Spleen (tissue), 11 donors: Measurements from ENCODE around the gene FAM240A. TPM values are rescaled to one million over a fixed set of nuclear protein-coding genes. Genes with fewer than 3 reads are reported as not detected.

ENCODE experiments used
- DNase-seq: peaks from one replicate; pipeline ENCODE4 v3.0.0-alpha.2; 2020
- H3K27ac ChIP-seq, 8 donors: fragments of 200-600 bp; sonication (generic) in 7 of 8; 1 replicate in 4 of 8; 2 replicates in 4 of 8; pipeline versions ENCODE4 v1.5.0 to v1.8.0; 2016 to 2021; ENCODE audit warnings: inconsistent platforms in 4 of 8, mild to moderate bottlenecking in 4 of 8, moderate library complexity in 1 of 8
- H3K27me3 ChIP-seq, 7 donors: fragments of 200-600 bp; sonication (generic) in 6 of 7; replicated peaks in 1 of 7; 1 replicate in 4 of 7; 2 replicates in 3 of 7; pipeline versions ENCODE4 v1.5.0 to v1.8.0; 2016 to 2021; ENCODE audit warnings: inconsistent platforms in 3 of 7, mild to moderate bottlenecking in 1 of 7
- H3K36me3 ChIP-seq, 6 donors: fragments of 200-600 bp; sonication (generic) in 5 of 6; 1 replicate in 4 of 6; 2 replicates in 2 of 6; pipeline versions ENCODE4 v1.5.0 to v1.8.0; 2016 to 2021; ENCODE audit warnings: inconsistent platforms in 2 of 6
- H3K4me1 ChIP-seq, 6 donors: fragments of 200-600 bp; sonication (generic) in 5 of 6; 1 replicate in 3 of 6; 2 replicates in 3 of 6; pipeline versions ENCODE4 v1.5.0 to v1.8.0; 2016 to 2021; ENCODE audit warnings: inconsistent platforms in 3 of 6
- H3K4me3 ChIP-seq, 8 donors: fragments of 200-600 bp; sonication (generic) in 7 of 8; 1 replicate in 4 of 8; 2 replicates in 4 of 8; pipeline versions ENCODE4 v1.5.0 to v1.8.0; 2016 to 2021; ENCODE audit warnings: inconsistent platforms in 4 of 8, mild to moderate bottlenecking in 4 of 8, moderate library complexity in 2 of 8
- H3K9me3 ChIP-seq, 8 donors: fragments of 200-600 bp; sonication (generic) in 7 of 8; 1 replicate in 4 of 8; 2 replicates in 4 of 8; pipeline versions ENCODE4 v1.5.0 to v1.8.0; 2016 to 2021; ENCODE audit warnings: inconsistent platforms in 4 of 8
- CTCF ChIP-seq, 11 experiments: fragments of 200-600 bp in 7 of 11; fragments of 450-650 bp in 4 of 11; sonication (generic) in 4 of 11; IDR thresholded peaks in 8 of 11; conservative IDR thresholded peaks in 3 of 11; 1 replicate in 7 of 11; 2 replicates in 4 of 11; pipeline versions ENCODE4 v1.4.0 to v1.8.0; 2016 to 2021; ENCODE audit warnings: antibody characterized with exemption in 11 of 11, inconsistent platforms in 4 of 11, mild to moderate bottlenecking in 1 of 11
- POLR2A ChIP-seq, 3 donors: fragments of 450-650 bp; IDR thresholded peaks; one replicate each; pipeline ENCODE4 v1.5.1; 2017; ENCODE audit warnings: antibody characterized with exemption in 3 of 3, mild to moderate bottlenecking in 1 of 3
- POLR2AphosphoS5 ChIP-seq, 3 donors: sonication (generic); formaldehyde crosslinking; IDR thresholded peaks; one replicate each; pipeline ENCODE4 v1.5.1; 2017; ENCODE audit warnings: antibody characterized with exemption in 3 of 3
- WGBS, 5 donors: extraction: QIAGEN DNeasy Blood & Tissue Kit in 3 of 5; methylation state at CpG; one replicate each; pipeline versions ENCODE4 v1.1.5 to v1.1.7; 2013 to 2018; 5-methylcytosine and 5-hydroxymethylcytosine counted together
- intact Hi-C: fragments of 100-400 bp; cut with DNase I; formaldehyde crosslinking; loops from one replicate; pipeline ENCODE4 v1.15.0; 2023; ENCODE audit warnings: low total_unique reads
- polyA plus RNA-seq, 3 donors: library from polyadenylated mRNA; stranded (reverse); fragments of 200-250 nt; gene quantifications; one replicate each; pipeline ENCODE4 v1.2.1, GENCODE V29; 2013
- total RNA-seq, 7 donors: library from RNA; depleted of rRNA in 3 of 7; stranded (reverse); fragments of >200 nt in 3 of 7; fragmentation: NEBNext Ultra II Directional in 4 of 7; extraction: Animal tissue kit (Norgen Biotek cat#: 25700) in 4 of 7; gene quantifications; one replicate each; pipeline versions ENCODE4 v1.1.0 to v1.2.1, GENCODE V29; 2016 to 2021
- donor health status: healthy with polysubstance abuse.
- donor health status: DM: no; HTN: no; CAD: no; lungs with moderate emphysema.
- donor health status: DM: no; HTN: no; CAD: no.
- donor health status: Bipolar disorder and iron deficiency.
- donor health status: healthy.
- donor health status: DM: no; HTN: no; CAD: no.
- donor health status: DM: yes; HTN: yes; CAD: no.

FAM240A gene
- total and polyA plus RNA-seq, 10 donors, result 0.13 TPM; not detected in 9

GRCh38 chr3:46634856-46635255 lies 22.5 kb downstream of the FAM240A start:
- Histone ChIP-seq H3K36me3 (no peaks in the 10 kb centered on the region), H3K27ac (peak overlapping the region in 7 of 8 donors; percentile 42 to 74 (median 55)), H3K27me3 (no peaks in the 10 kb centered on the region), H3K9me3 (peaks cover 0 to 9% (median 4%) of the 10 kb centered on the region in 8 donors), H3K4me3 (no peak overlapping the region), H3K4me1 (peaks cover 9 to 37% (median 20%) of the 10 kb centered on the region in 6 donors)
- intact Hi-C loops, result no loop called here
- DNase-seq, result peak; percentile 82
- 29 to 46% (median 43%) methylated on average over 3 of the region's 3 CpGs for WGBS, 5 donors
- TF ChIP-seq POLR2A (IDR thresholded peaks at IDR 0.05) (no peak), POLR2AphosphoS5 (IDR thresholded peaks at IDR 0.05) (peak in 2 of 3 donors; percentile 71 to 76), CTCF (IDR thresholded peaks at IDR 0.05 in 8 of 11, conservative IDR thresholded peaks at IDR 0.05 in 3 of 11) (no peak)

- Histone ChIP-seq H3K4me3 (no peak overlapping the region), H3K4me1 (peaks cover 0 to 14% (median 5%) of the 10 kb centered on the region in 6 donors), H3K27me3 (peaks cover 0 to 3% (median 0%) of the 10 kb centered on the region in 7 donors), H3K9me3 (peaks cover 0 to 27% (median 19%) of the 10 kb centered on the region in 8 donors), H3K36me3 (no peaks in the 10 kb centered on the region), H3K27ac (no peak overlapping the region)
- intact Hi-C loops, result no loop called here
- no peak for DNase-seq
- TF ChIP-seq CTCF (IDR thresholded peaks at IDR 0.05 in 8 of 11, conservative IDR thresholded peaks at IDR 0.05 in 3 of 11) (no peak), POLR2AphosphoS5 (IDR thresholded peaks at IDR 0.05) (no peak), POLR2A (IDR thresholded peaks at IDR 0.05) (no peak)
Measured at GRCh38 chr3:46639221-46639620, 26.9 kb downstream of the FAM240A start.

GRCh38 chr3:46640927-46641326 lies 28.6 kb downstream of the FAM240A start:
- intact Hi-C loops, result no loop called here
- Histone ChIP-seq H3K4me1 (no peaks in the 10 kb centered on the region), H3K9me3 (peaks cover 0 to 27% (median 19%) of the 10 kb centered on the region in 8 donors), H3K27me3 (peaks cover 0 to 3% (median 0%) of the 10 kb centered on the region in 7 donors), H3K27ac (no peak overlapping the region), H3K36me3 (no peaks in the 10 kb centered on the region), H3K4me3 (no peak overlapping the region)
- 65 to 82% (median 68%) methylated on average over 3 of the region's 3 CpGs for WGBS, 5 donors
- DNase-seq, result no peak
- no peak for TF ChIP-seq CTCF (IDR thresholded peaks at IDR 0.05 in 8 of 11, conservative IDR thresholded peaks at IDR 0.05 in 3 of 11)
- TF ChIP-seq POLR2A (IDR thresholded peaks at IDR 0.05), result no peak
- no peak for TF ChIP-seq POLR2AphosphoS5 (IDR thresholded peaks at IDR 0.05)

GRCh38 chr3:46642971-46643370 lies 30.6 kb downstream of the FAM240A start:
- TF ChIP-seq CTCF (IDR thresholded peaks at IDR 0.05 in 8 of 11, conservative IDR thresholded peaks at IDR 0.05 in 3 of 11), result no peak
- no peak for TF ChIP-seq POLR2AphosphoS5 (IDR thresholded peaks at IDR 0.05)
- TF ChIP-seq POLR2A (IDR thresholded peaks at IDR 0.05), result no peak
- H3K27me3 ChIP-seq, result peaks cover 0 to 3% (median 0%) of the 10 kb centered on the region in 7 donors
- no peak overlapping the region for H3K27ac ChIP-seq
- no peaks in the 10 kb centered on the region for H3K4me1 ChIP-seq
- intact Hi-C loops, result no loop called here
- no peak overlapping the region for H3K4me3 ChIP-seq
- 54 to 75% (median 61%) methylated on average over 6 of the region's 6 CpGs for WGBS, 5 donors
- H3K36me3 ChIP-seq, result no peaks in the 10 kb centered on the region
- DNase-seq, result no peak
- peaks cover 0 to 27% (median 19%) of the 10 kb centered on the region in 8 donors for H3K9me3 ChIP-seq
